ENCODE data around the gene CD226. TPM values are rescaled to one million over a fixed set of nuclear protein-coding genes. Genes with fewer than 3 reads are reported as not detected.
"Not testable (repeated sequence)": the region's sequence is repeated elsewhere in the genome, so short reads cannot be mapped to it uniquely, and the experiment has no call there.

Gene CD226
- polyA plus RNA-seq, 6 donors from 2014 or later = 0.11 to 1.1 (median 0.75) TPM

- Mint-ChIP-seq H3K4me1 (no peaks in the 10 kb centered on the region), H3K9me3 (no peaks in the 10 kb centered on the region), H3K4me3 (no peak overlapping the region), H3K27ac (no peak overlapping the region), H3K36me3 (no peaks in the 10 kb centered on the region), H3K27me3 (no peaks in the 10 kb centered on the region)
- DNase-seq = no peak
- ATAC-seq (ENCODE audit: low read depth in 2 of 2) = no peak
These were observed 76.9 kb downstream of the CD226 start for GRCh38 chr18:69870736-69871135.

DNA sequence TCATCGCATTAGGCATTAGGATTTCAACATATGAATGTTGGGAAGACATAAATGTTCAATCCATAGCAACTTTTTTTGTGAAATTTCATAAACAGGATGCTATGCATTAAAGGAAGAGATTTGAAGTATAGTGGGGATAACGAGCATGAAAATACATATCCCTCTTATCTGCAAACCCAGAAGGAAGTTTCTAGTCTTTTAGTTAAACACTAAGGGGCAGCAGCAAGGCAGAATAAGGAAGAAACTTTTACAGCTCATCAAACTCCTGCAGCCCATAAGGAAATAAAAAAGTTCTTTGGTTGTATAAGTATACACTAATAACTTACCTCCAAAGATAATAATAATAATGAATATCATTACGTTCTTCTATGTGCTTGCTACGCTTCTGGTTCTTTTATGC is 81.5 kb downstream of the CD226 start:
- H3K27me3 Mint-ChIP-seq = no peaks in the 10 kb centered on the region
- no peak for DNase-seq
- no peaks in the 10 kb centered on the region for H3K36me3 Mint-ChIP-seq
- no peak overlapping the region for H3K4me3 Mint-ChIP-seq
- ATAC-seq (ENCODE audit: low read depth in 2 of 2) = no peak
- H3K9me3 Mint-ChIP-seq = no peaks in the 10 kb centered on the region
- H3K27ac Mint-ChIP-seq = no peak overlapping the region
- H3K4me1 Mint-ChIP-seq = no peaks in the 10 kb centered on the region

DNA sequence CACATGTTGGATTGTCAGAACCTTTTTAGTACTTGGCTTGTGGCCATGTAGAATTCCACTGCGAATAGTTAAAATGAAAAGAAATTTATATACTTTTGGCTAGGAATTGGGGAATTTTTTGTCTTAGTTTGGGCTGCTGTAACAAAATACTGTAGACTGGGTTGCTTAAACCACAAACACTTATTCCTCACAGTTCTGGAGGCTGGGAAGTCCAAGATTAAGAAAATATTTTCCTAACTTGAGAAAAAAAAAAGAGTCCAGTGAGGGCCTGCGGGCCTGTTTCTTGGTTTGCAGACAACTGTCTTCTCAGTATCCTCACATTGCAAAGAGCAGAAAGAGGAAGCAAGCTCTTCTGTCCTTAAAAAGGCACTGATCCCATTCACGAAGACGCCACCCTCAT is 81.9 kb downstream of the CD226 start:
- no peak overlapping the region for H3K4me3 Mint-ChIP-seq
- no peaks in the 10 kb centered on the region for H3K4me1 Mint-ChIP-seq
- H3K27me3 Mint-ChIP-seq = no peaks in the 10 kb centered on the region
- no peaks in the 10 kb centered on the region for H3K36me3 Mint-ChIP-seq
- no peak overlapping the region for H3K27ac Mint-ChIP-seq
- DNase-seq = no peak
- H3K9me3 Mint-ChIP-seq = no peaks in the 10 kb centered on the region
- no peak for ATAC-seq (ENCODE audit: low read depth in 2 of 2)

DNA sequence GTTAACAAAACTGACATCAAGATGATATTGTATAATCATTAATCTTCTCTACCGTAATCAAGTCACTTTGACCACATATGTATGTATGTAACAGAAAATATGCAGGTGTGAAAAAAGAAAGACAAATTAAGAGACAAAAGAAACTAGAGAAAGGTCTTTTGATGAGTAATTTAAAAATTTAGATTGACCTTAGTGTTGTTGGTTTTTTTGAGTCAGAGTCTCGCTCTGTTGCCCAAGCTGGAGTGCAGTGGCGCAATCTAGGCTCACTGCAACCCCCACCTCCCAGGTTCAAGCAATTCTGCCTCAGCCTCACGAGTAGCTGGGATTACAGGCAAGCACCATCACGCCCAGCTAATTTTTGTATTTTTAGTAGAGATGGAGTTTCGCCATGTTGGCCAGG is 82.9 kb downstream of the CD226 start:
- not testable (repeated sequence) for H3K4me3 Mint-ChIP-seq; H3K9me3 Mint-ChIP-seq; H3K4me1 Mint-ChIP-seq; H3K27ac Mint-ChIP-seq; ATAC-seq (ENCODE audit: low read depth in 2 of 2); H3K27me3 Mint-ChIP-seq; DNase-seq; H3K36me3 Mint-ChIP-seq

GRCh38 chr18:69858897-69859296 is 88.8 kb downstream of the CD226 start:
- DNase-seq (no peak), ATAC-seq (ENCODE audit: low read depth in 2 of 2) (no peak)
- Mint-ChIP-seq H3K4me3 (no peak overlapping the region), H3K27ac (no peak overlapping the region), H3K36me3 (no peaks in the 10 kb centered on the region), H3K4me1 (no peaks in the 10 kb centered on the region), H3K27me3 (no peaks in the 10 kb centered on the region), H3K9me3 (no peaks in the 10 kb centered on the region)

GRCh38 chr18:69854455-69854854 is 93.2 kb downstream of the CD226 start:
- ATAC-seq (ENCODE audit: low read depth in 2 of 2) (no peak), DNase-seq (no peak)
- H3K36me3 Mint-ChIP-seq = no peaks in the 10 kb centered on the region
- no peaks in the 10 kb centered on the region for H3K4me1 Mint-ChIP-seq
- H3K9me3 Mint-ChIP-seq = no peaks in the 10 kb centered on the region
- no peaks in the 10 kb centered on the region for H3K27me3 Mint-ChIP-seq
- H3K4me3 Mint-ChIP-seq = no peak overlapping the region
- H3K27ac Mint-ChIP-seq = no peak overlapping the region

GRCh38 chr18:69853051-69853450 is 94.6 kb downstream of the CD226 start:
- Mint-ChIP-seq H3K9me3 (no peaks in the 10 kb centered on the region), H3K4me3 (no peak overlapping the region), H3K36me3 (no peaks in the 10 kb centered on the region), H3K4me1 (no peaks in the 10 kb centered on the region), H3K27ac (no peak overlapping the region), H3K27me3 (no peaks in the 10 kb centered on the region)
- no peak for DNase-seq
- no peak for ATAC-seq (ENCODE audit: low read depth in 2 of 2)

GRCh38 chr18:69845593-69846506 is 101.8 kb downstream of the CD226 start:
- DNase-seq = no peak
- no peaks in the 10 kb centered on the region for H3K9me3 Mint-ChIP-seq
- no peaks in the 10 kb centered on the region for H3K4me1 Mint-ChIP-seq
- ATAC-seq (ENCODE audit: low read depth in 2 of 2) = no peak
- H3K27me3 Mint-ChIP-seq = no peaks in the 10 kb centered on the region
- no peak overlapping the region for H3K4me3 Mint-ChIP-seq
- no peaks in the 10 kb centered on the region for H3K36me3 Mint-ChIP-seq
- no peak overlapping the region for H3K27ac Mint-ChIP-seq

DNA sequence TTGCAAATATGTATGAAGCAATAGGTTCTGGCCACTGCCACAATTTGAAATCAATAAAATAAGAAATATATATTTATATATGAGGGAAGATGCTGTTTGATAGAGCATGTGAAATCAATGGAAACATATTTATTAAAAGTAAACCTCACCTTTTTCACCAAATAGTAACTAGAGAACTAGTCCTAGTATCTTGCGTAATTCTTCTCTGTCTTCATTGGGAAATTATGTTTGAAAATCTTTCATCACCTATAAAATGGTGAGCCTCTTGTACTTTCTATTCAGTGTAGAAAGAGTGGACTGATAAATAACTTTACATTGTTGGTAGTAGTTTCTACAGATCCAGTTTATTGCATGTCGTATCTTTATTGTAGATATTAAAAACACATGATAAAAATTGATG is 103.0 kb downstream of the CD226 start:
- no peak for DNase-seq
- no peak for ATAC-seq (ENCODE audit: low read depth in 2 of 2)
- no peaks in the 10 kb centered on the region for H3K27me3 Mint-ChIP-seq
- no peaks in the 10 kb centered on the region for H3K36me3 Mint-ChIP-seq
- H3K27ac Mint-ChIP-seq = no peak overlapping the region
- H3K4me1 Mint-ChIP-seq = no peaks in the 10 kb centered on the region
- H3K4me3 Mint-ChIP-seq = no peak overlapping the region
- H3K9me3 Mint-ChIP-seq = no peaks in the 10 kb centered on the region

GRCh38 chr18:69843015-69843414 is 104.7 kb downstream of the CD226 start:
- ATAC-seq (ENCODE audit: low read depth in 2 of 2) = no peak
- H3K4me3 Mint-ChIP-seq = no peak overlapping the region
- no peaks in the 10 kb centered on the region for H3K36me3 Mint-ChIP-seq

GRCh38 chr18:69841117-69841516 is 106.6 kb downstream of the CD226 start:
- DNase-seq (no peak), ATAC-seq (ENCODE audit: low read depth in 2 of 2) (no peak)
- Mint-ChIP-seq H3K36me3 (no peaks in the 10 kb centered on the region), H3K4me3 (no peak overlapping the region), H3K9me3 (peaks cover 0 to 8% (median 0%) of the 10 kb centered on the region in 7 donors), H3K4me1 (no peaks in the 10 kb centered on the region), H3K27ac (no peak overlapping the region), H3K27me3 (no peaks in the 10 kb centered on the region)

More at GRCh38 chr18:69843015-69843414, 104.7 kb downstream of the CD226 start:
- DNase-seq = no peak
- no peak overlapping the region for H3K27ac Mint-ChIP-seq
- H3K4me1 Mint-ChIP-seq = no peaks in the 10 kb centered on the region
- no peaks in the 10 kb centered on the region for H3K27me3 Mint-ChIP-seq
- H3K9me3 Mint-ChIP-seq = peaks cover 0 to 8% (median 0%) of the 10 kb centered on the region in 7 donors

DNA sequence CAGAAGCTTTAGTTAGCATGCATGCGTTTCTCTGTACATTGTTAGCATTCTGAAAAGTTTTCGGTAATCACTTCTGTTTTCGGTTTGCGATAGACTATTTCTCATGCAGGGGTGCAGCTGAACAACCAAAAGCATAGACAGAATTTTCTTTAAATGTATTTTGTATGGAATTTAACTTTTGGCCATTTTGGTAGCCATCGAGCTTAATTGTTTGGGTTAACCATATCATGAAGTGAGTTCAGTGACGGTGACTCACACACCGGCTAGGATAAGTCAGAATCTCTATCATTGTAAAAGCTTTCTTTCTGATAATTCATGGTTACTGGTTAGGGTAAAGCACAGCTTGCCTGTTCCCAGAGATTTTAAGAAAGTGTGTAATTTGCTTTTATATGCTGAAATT is 107.2 kb downstream of the CD226 start:
- H3K27me3 Mint-ChIP-seq = no peaks in the 10 kb centered on the region
- ATAC-seq (ENCODE audit: low read depth in 2 of 2) (no peak), DNase-seq (no peak)
- peaks cover 0 to 10% (median 0%) of the 10 kb centered on the region in 7 donors for H3K9me3 Mint-ChIP-seq
- no peak overlapping the region for H3K27ac Mint-ChIP-seq
- no peak overlapping the region for H3K4me3 Mint-ChIP-seq
- no peaks in the 10 kb centered on the region for H3K36me3 Mint-ChIP-seq
- H3K4me1 Mint-ChIP-seq = no peaks in the 10 kb centered on the region

DNA sequence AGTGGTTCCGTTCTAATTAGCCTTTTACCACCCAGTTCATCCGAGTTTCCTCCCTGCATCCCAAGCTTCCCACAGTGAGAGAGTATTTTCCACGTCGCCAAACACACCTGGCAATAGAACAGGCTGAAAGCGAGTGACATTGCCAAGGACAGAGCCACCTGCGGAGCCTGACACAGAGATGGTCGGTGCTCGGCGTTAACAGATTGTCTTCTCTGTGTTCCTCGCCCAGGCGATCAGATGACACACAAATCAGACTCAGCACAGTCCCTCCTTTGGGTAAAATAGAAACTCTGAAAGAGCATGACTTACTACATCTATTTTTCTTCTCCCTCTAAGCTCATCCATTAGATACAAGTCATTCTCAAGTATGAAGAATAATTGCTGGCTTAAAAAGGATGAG is 107.7 kb downstream of the CD226 start:
- no peaks in the 10 kb centered on the region for H3K36me3 Mint-ChIP-seq
- H3K4me3 Mint-ChIP-seq = no peak overlapping the region
- H3K9me3 Mint-ChIP-seq = peaks cover 0 to 12% (median 0%) of the 10 kb centered on the region in 7 donors
- DNase-seq (no peak), ATAC-seq (ENCODE audit: low read depth in 2 of 2) (no peak)
- H3K4me1 Mint-ChIP-seq = no peaks in the 10 kb centered on the region
- no peaks in the 10 kb centered on the region for H3K27me3 Mint-ChIP-seq
- H3K27ac Mint-ChIP-seq = no peak overlapping the region

GRCh38 chr18:69839497-69839896 is 108.2 kb downstream of the CD226 start:
- Mint-ChIP-seq H3K4me1 (no peaks in the 10 kb centered on the region), H3K27ac (no peak overlapping the region), H3K9me3 (peaks cover 0 to 12% (median 0%) of the 10 kb centered on the region in 7 donors), H3K36me3 (no peaks in the 10 kb centered on the region), H3K4me3 (no peak overlapping the region), H3K27me3 (peaks cover 0 to 3% (median 0%) of the 10 kb centered on the region in 3 donors)
- DNase-seq (no peak), ATAC-seq (ENCODE audit: low read depth in 2 of 2) (no peak)

Data from naive B cell (primary cell).